Activated naive CD8-positive, alpha-beta T cell treated with anti-CD3 and anti-CD28 coated beads for 36 hours (primary cell): ENCODE results near the gene CMTM8. TPM values are rescaled to one million over a fixed set of nuclear protein-coding genes. Genes with fewer than 3 reads are reported as not detected.
"Not testable (repeated sequence)": the region's sequence is repeated elsewhere in the genome, so short reads cannot be mapped to it uniquely, and the experiment has no call there.

Experiments used
- DNase-seq: peaks from one replicate; pipeline ENCODE4 v3.0.0; 2021
- H3K27ac Mint-ChIP-seq: one replicate; pipeline ENCODE4 v1.8.0; 2022; ENCODE audit warnings: mild to moderate bottlenecking, moderate library complexity, mixed read lengths
- H3K27me3 Mint-ChIP-seq: one replicate; pipeline ENCODE4 v1.8.0; 2022; ENCODE audit warnings: mild to moderate bottlenecking, mixed read lengths
- H3K36me3 Mint-ChIP-seq: one replicate; pipeline ENCODE4 v1.8.0; 2021; ENCODE audit warnings: mild to moderate bottlenecking, mixed read lengths
- H3K4me1 Mint-ChIP-seq: one replicate; pipeline ENCODE4 v1.8.0; 2021; ENCODE audit warnings: mixed read lengths
- H3K4me3 Mint-ChIP-seq: one replicate; pipeline ENCODE4 v1.8.0; 2022; ENCODE audit warnings: mild to moderate bottlenecking, moderate library complexity, mixed read lengths
- H3K9me3 Mint-ChIP-seq: one replicate; pipeline ENCODE4 v1.8.0; 2022; ENCODE audit warnings: mixed read lengths
- total RNA-seq, 2 experiments: library from RNA; stranded (reverse); gene quantifications; one replicate each; pipeline ENCODE4 v1.2.3, GENCODE V29; 2021

The CMTM8 gene, protein sequence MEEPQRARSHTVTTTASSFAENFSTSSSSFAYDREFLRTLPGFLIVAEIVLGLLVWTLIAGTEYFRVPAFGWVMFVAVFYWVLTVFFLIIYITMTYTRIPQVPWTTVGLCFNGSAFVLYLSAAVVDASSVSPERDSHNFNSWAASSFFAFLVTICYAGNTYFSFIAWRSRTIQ
- total RNA-seq: 1 to 10 TPM; 5.0 to 5.4 TPM

DNA sequence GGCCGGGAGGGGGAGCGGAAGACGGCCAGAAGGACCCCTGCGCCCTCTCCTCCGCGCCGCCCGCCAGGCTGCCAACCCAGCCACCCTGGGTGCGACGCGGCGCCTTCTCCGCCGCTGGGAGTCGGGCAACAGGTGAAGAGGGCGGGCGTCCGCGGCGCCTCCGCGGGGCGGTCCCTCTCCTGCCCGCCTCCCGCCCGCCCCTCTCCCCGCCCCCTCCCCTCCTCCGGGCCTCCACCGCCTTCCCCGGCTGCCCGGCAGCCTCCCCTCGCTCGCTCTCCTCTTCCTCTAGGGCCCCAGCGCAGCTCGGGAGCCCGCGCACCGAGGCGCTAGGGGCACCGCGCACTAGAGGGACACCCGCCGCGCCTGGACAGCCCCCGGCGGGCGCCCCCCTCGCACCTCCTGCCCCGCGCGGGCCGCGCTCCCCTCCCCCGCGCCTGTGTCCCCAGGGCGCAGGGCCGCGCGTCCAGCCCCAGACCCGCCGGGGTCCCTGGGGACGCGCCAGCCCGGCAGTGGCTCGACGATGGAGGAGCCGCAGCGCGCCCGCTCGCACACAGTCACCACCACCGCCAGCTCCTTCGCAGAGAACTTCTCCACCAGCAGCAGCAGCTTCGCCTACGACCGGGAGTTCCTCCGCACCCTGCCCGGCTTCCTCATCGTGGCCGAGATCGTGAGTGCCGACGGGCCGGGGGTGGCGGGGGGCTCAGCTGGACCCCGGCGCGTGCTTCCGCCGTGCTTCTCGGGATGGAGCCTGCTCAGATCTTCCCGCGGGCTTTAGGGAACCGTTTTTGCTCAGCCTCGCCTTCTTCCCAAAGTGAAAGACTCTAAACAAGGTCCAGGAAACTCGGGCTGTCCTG is at the start of gene CMTM8:
CMTM8 (plus strand) TSS at position 228 of the 854 bp plus-strand sequence; CDS start at position 521, 293 bp downstream.
- peaks cover 20% of the 10 kb centered on the region for H3K27me3 Mint-ChIP-seq
- peaks cover 15% of the 10 kb centered on the region for H3K9me3 Mint-ChIP-seq
- peaks cover 4% of the 10 kb centered on the region for H3K36me3 Mint-ChIP-seq
- H3K4me1 Mint-ChIP-seq: peaks cover 12% of the 10 kb centered on the region
- H3K27ac Mint-ChIP-seq: no peak within 1 kb of the TSS
- H3K4me3 Mint-ChIP-seq: peak within 1 kb of the TSS; percentile 81
- peak; percentile 71 for DNase-seq

DNA sequence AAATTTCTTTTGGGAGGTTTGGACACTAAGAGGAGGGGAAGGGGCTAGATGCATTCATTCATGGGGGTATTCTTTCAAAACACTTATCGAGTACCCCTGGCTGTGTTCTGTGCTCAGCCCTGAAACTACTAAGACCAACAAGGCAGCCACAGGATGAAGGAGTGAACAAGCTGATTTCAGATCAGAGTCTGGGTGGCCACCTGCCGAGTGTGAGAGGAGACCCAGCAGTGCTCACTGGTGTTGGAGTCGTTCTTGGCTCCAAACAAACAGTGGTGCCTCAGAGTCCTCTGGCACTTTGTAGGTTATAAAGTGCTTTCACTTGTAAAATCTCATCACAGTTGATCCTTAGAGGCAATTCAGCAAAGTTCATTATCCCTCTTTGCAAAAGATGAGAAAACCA is 48.8 kb upstream of the CMTM8 start:
- peaks cover 3% of the 10 kb centered on the region for H3K27me3 Mint-ChIP-seq
- no peak overlapping the region for H3K4me3 Mint-ChIP-seq
- DNase-seq: no peak
- H3K36me3 Mint-ChIP-seq: no peaks in the 10 kb centered on the region
- no peak overlapping the region for H3K27ac Mint-ChIP-seq
- no peaks in the 10 kb centered on the region for H3K9me3 Mint-ChIP-seq
- H3K4me1 Mint-ChIP-seq: no peaks in the 10 kb centered on the region

DNA sequence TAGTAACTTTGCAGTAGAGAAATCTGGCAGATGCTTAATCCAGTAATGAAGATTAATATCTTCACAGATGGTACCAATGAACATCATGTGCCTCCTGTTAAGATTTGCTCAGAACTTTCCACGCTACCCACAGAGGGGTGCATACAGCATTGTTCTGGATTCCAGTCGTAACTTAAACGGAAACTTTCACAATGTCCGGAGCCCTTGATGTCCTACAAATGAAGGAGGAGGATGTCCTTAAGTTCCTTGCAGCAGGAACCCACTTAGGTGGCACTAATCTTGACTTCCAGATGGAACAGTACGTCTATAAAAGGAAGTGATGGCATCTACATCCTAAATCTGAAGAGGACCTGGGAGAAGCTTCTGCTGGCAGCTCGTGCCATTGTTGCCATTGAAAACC is 47.9 kb upstream of the CMTM8 start:
- not testable (repeated sequence) for H3K4me1 Mint-ChIP-seq, H3K9me3 Mint-ChIP-seq, H3K27me3 Mint-ChIP-seq, H3K27ac Mint-ChIP-seq, H3K36me3 Mint-ChIP-seq, DNase-seq, H3K4me3 Mint-ChIP-seq

DNA sequence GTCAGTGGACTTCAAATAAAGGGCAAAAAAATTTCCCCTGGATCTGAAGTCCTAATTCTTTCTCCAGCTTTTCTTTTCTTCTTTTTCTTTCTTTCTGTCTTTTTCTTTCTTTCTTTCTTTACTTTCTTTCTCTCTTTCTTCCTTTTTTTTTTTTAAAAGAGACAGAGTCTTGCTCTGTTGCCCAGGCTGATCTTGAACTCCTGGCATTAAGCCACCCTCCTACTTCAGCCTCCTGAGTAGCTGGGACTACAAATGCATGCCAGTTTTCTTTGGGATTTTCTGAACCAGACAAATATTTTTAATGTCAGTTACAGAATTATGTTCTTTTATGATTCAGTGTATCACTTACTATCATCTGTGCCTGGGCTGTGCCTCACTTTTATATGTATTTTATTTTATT is 45.4 kb upstream of the CMTM8 start:
- Mint-ChIP-seq H3K36me3 (no peaks in the 10 kb centered on the region), H3K27ac (no peak overlapping the region), H3K4me3 (no peak overlapping the region), H3K27me3 (no peaks in the 10 kb centered on the region), H3K4me1 (no peaks in the 10 kb centered on the region), H3K9me3 (no peaks in the 10 kb centered on the region)
- no peak for DNase-seq

DNA sequence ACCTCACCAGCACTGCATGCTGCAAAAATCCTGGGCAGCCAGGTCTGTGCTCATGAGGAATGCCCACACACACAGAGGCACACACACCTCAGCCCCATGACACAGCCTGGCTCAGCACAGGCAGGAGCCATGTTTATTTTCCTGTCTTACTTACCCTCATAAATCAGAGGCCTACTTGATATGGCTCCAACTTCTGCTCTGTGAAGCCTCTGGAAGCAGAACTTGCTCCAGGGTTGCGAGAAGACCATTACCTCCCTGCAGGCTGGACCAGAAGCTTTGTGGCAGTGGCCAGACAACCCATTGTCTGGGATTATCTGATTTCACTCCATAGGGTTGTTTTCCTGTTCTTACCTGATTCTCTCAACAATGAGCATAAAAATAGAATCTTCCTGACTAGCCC is 43.8 kb upstream of the CMTM8 start:
- no peak for DNase-seq
- Mint-ChIP-seq H3K4me1 (no peaks in the 10 kb centered on the region), H3K36me3 (no peaks in the 10 kb centered on the region), H3K27ac (no peak overlapping the region), H3K9me3 (no peaks in the 10 kb centered on the region), H3K27me3 (no peaks in the 10 kb centered on the region), H3K4me3 (no peak overlapping the region)

DNA sequence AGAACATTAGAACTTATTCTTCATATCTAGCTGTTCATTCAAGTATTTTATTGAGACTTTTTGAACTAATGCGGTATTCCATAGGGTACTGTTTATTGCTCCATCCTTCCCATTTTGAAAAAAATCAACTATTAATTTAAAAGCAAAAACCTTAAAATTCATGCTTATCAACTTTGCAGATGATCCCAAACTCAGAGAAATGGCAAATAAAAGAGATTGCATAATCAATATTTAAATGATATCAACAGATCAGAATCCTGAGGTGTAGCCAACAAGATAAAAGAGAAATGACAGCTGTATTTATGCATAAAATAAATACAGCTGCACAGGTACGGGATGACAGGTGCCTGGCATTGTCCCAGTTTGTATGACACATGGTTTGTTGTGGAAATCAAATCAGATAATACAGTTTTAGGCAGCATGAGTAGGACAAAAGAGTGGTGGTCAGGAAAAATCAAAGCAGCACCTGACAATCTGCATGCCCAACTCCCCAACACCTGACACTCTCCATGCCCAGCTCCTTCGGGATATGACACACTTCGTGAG is 42.4 kb upstream of the CMTM8 start:
- Mint-ChIP-seq H3K27ac (no peak overlapping the region), H3K4me1 (no peaks in the 10 kb centered on the region), H3K9me3 (no peaks in the 10 kb centered on the region), H3K27me3 (no peaks in the 10 kb centered on the region), H3K4me3 (no peak overlapping the region), H3K36me3 (no peaks in the 10 kb centered on the region)
- no peak for DNase-seq

DNA sequence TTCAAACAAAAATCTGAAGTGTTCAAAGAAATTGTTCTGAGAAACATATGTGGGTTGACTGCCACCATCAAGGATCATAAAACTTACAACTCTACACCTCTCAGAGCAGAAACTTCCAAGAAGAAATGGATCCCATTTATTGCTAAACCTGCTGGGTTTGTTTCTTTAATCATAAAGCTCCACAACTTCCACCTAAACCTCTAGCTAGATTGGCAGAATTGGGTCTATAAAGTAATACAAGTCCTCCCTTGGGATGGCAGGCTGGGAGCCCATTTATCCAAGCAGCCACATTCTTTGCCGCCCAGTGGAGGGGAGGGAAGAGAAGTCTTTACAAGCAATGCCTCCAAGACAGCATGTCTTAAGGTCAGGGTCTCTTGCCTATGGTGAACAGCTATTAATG is 40.5 kb upstream of the CMTM8 start:
- no peak overlapping the region for H3K4me3 Mint-ChIP-seq
- H3K4me1 Mint-ChIP-seq: no peaks in the 10 kb centered on the region
- H3K9me3 Mint-ChIP-seq: no peaks in the 10 kb centered on the region
- no peaks in the 10 kb centered on the region for H3K36me3 Mint-ChIP-seq
- H3K27ac Mint-ChIP-seq: no peak overlapping the region
- no peak for DNase-seq
- no peaks in the 10 kb centered on the region for H3K27me3 Mint-ChIP-seq

DNA sequence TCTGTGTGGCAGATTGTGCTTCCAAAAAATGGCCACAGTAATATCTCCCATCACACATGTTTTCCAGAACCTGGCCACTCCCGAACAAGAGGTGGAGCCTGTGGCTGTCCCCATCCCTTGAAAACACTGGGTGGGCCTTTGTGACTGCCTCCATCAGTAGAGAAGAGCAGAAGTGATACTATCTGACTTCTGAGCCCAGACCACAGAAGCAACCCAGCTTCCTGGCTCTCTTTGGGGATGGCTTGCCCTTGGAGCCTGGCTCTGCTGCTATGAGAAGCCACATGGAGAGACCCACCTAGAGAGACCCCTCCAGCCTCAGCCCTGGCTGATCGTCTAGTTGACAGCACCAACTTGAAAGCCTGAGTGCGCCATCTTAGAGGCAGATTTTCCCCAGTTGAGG is 39.8 kb upstream of the CMTM8 start:
- Mint-ChIP-seq H3K4me1 (no peaks in the 10 kb centered on the region), H3K9me3 (no peaks in the 10 kb centered on the region), H3K27ac (no peak overlapping the region), H3K4me3 (no peak overlapping the region), H3K27me3 (no peaks in the 10 kb centered on the region), H3K36me3 (no peaks in the 10 kb centered on the region)
- DNase-seq: no peak

DNA sequence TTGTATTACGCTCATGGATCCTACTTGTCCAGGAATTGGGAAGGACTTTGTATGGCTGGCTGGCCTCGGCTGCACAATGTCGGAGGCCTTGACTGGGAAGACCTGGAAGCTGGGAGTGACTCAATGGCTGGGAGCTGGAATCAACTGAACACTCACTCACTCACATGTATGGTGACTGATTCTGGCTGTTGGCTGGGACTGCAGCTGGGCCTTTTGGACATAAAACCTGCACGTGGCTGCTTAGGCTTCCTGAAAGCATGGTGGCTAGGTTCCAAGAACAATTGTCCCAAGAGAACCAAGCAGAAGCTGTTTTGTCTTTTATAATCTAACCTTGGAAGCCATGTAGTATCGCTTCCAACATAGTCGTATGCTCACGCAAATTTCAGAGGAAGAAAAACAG is 38.0 kb upstream of the CMTM8 start:
- Mint-ChIP-seq H3K4me3 (no peak overlapping the region), H3K27ac (no peak overlapping the region), H3K9me3 (no peaks in the 10 kb centered on the region), H3K4me1 (no peaks in the 10 kb centered on the region), H3K36me3 (no peaks in the 10 kb centered on the region), H3K27me3 (no peaks in the 10 kb centered on the region)
- no peak for DNase-seq

DNA sequence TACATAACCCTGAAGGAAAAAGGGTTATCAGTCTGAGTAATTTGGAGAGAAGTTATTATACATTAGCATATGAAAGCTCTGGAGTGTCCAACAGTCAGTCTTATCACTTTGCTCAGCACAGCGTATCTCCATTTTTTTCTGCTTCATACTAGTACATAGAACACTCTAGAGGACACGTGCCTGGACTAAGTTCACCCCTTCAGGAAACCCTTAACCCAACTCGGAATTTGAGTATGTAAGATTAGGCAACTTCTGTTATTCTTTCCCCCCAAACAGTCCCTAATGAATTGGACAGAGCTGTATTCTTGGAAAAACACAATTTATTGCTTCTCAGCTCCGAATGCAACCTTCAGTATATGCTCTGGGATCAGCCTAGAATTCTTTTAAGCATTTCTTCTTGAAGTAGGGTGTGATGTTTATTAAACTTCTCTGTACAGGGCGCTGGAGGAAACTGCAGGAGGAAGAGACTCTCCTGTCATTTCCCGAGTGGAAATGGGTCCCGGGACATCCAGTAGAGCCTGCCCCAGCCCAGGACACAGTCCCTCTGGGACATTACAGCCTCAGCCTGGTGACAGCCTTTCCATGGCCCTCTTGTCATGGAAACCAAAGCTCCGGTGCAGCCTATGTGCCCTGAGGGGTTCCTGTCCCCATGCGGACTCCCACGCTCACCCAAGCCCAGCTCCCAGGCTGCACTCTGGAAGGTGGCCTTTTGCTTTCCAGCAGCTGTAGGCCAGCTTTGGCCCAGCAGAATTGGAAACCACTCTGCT is 37.3 kb upstream of the CMTM8 start:
- no peaks in the 10 kb centered on the region for H3K27me3 Mint-ChIP-seq
- H3K4me3 Mint-ChIP-seq: no peak overlapping the region
- no peak overlapping the region for H3K27ac Mint-ChIP-seq
- no peaks in the 10 kb centered on the region for H3K9me3 Mint-ChIP-seq
- H3K4me1 Mint-ChIP-seq: no peaks in the 10 kb centered on the region
- H3K36me3 Mint-ChIP-seq: no peaks in the 10 kb centered on the region
- no peak for DNase-seq

DNA sequence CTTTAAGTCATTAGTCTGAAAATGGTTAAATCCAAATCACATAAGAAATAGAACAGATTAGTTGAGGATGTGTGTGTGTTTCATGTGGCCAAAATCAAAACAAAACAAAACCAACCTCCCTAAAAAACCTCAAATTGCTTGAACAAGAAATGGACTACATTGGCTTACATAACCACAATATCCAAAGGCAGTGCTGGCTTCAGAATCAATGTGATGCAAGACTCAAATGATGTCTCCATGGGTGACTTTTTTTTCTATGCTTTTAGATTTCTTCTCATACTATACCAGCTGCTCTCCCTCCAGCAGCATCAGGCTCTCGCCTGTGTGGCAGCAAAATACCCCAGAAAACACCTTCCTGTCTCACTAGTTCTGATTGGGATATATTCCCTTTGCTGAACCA is 36.0 kb upstream of the CMTM8 start:
- Mint-ChIP-seq H3K27me3 (no peaks in the 10 kb centered on the region), H3K36me3 (no peaks in the 10 kb centered on the region), H3K4me1 (no peaks in the 10 kb centered on the region), H3K27ac (no peak overlapping the region), H3K9me3 (no peaks in the 10 kb centered on the region), H3K4me3 (no peak overlapping the region)
- DNase-seq: no peak

DNA sequence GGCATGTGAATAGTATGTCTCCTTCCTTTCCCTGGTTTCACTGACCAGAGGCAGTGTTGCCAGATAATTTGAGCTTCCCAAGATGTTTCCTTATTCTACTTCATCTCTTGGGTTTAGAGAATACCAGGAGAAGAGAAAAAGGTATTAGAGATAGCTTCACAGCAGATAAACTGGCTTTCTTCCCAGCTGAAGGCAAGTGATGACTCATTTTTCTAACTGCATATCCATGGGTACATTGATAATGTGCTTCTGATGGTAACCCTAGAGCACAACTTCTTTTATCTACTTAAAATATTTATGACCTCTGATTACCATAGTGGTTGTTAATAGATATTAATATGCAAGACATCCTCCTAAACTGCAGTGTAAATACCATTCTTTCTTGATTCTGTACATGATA is 34.6 kb upstream of the CMTM8 start:
- Mint-ChIP-seq H3K4me1 (no peaks in the 10 kb centered on the region), H3K27me3 (no peaks in the 10 kb centered on the region), H3K36me3 (no peaks in the 10 kb centered on the region), H3K27ac (no peak overlapping the region), H3K4me3 (no peak overlapping the region), H3K9me3 (no peaks in the 10 kb centered on the region)
- no peak for DNase-seq

DNA sequence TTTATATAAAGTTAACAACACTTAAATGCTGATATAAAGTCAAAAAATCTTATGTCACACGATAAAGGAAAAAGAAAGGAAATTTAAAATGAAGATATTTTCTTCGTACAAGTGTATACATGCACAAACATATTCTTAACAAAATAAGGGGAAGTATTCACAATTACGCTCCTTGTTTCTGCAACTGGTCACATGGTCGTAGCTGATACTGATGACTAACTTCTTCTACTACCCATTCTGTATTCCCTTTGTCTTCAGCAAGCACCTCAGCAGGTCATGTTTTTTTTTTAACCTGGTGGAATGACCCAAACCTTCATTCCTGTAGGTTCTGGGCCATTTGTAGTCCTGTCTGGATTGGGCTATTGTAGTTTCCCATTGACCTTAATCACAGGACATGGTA is 30.0 kb upstream of the CMTM8 start:
- Mint-ChIP-seq H3K4me3 (no peak overlapping the region), H3K4me1 (no peaks in the 10 kb centered on the region), H3K27ac (no peak overlapping the region), H3K36me3 (no peaks in the 10 kb centered on the region), H3K27me3 (no peaks in the 10 kb centered on the region), H3K9me3 (no peaks in the 10 kb centered on the region)
- no peak for DNase-seq

DNA sequence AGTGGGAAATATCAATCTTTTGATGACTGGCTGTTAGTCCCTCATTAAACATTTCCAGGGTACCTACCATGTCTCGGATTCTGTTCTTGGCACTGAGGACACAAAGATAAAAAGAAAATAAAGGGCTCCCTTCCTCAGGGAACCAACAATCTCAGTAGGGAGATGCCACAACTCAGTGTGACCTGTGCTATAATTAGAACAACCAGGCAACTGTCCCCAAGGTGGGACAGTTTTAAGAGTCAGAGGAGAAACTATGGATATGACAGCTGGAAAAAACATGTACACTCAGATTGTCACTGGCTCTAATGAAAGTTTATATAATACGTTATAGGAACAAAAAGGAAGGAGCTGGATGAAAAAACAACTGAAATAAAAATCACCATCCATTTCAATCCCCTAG is 23.3 kb upstream of the CMTM8 start:
- no peak overlapping the region for H3K4me3 Mint-ChIP-seq
- DNase-seq: no peak
- peaks cover 4% of the 10 kb centered on the region for H3K27me3 Mint-ChIP-seq
- no peaks in the 10 kb centered on the region for H3K36me3 Mint-ChIP-seq
- no peaks in the 10 kb centered on the region for H3K4me1 Mint-ChIP-seq
- H3K27ac Mint-ChIP-seq: no peak overlapping the region
- peaks cover 4% of the 10 kb centered on the region for H3K9me3 Mint-ChIP-seq

DNA sequence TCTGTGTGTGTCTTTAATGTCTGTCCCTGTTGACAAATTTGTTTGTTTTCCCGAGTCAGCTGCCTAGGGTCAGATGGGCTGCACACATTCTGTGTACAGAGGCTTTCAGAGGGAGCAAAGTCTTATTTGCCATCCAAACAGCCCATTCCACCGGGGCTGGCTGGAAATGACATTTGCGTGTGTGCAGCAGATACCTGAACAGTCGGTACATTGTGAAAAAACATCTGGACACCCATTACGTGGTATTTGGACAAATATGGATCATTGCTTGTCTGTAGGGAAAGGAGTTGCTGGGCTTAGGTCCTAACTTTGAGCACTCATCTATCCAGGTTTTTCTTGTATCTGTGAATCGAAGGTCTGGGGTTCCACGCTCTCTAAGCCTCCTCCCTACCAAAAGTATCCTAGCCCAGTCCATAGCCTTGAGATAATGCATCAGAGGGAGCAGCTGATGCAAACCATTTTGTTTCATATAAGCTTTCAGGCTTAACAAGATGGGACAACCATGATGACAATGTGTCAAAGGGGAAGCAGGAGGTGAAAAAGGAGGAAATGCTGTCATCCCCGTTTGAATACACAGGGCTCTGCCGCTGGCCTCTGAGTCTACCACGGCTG is 22.2 kb upstream of the CMTM8 start:
- DNase-seq: no peak
- Mint-ChIP-seq H3K9me3 (peaks cover 6% of the 10 kb centered on the region), H3K27me3 (peaks cover 4% of the 10 kb centered on the region), H3K4me3 (no peak overlapping the region), H3K27ac (no peak overlapping the region), H3K4me1 (no peaks in the 10 kb centered on the region), H3K36me3 (no peaks in the 10 kb centered on the region)
